HG02840 (cell line): ENCODE measurements around the gene CELF2.

Experiments
- ATAC-seq: cut with Tn5 transposase; IDR thresholded peaks from one replicate; pipeline ENCODE4 v1.9.1; 2021; ENCODE audit warnings: mild to moderate bottlenecking, moderate library complexity, moderate number of reproducible peaks; ENCODE audit not compliant: unreplicated experiment, low FRiP score

CELF2 gene

DNA sequence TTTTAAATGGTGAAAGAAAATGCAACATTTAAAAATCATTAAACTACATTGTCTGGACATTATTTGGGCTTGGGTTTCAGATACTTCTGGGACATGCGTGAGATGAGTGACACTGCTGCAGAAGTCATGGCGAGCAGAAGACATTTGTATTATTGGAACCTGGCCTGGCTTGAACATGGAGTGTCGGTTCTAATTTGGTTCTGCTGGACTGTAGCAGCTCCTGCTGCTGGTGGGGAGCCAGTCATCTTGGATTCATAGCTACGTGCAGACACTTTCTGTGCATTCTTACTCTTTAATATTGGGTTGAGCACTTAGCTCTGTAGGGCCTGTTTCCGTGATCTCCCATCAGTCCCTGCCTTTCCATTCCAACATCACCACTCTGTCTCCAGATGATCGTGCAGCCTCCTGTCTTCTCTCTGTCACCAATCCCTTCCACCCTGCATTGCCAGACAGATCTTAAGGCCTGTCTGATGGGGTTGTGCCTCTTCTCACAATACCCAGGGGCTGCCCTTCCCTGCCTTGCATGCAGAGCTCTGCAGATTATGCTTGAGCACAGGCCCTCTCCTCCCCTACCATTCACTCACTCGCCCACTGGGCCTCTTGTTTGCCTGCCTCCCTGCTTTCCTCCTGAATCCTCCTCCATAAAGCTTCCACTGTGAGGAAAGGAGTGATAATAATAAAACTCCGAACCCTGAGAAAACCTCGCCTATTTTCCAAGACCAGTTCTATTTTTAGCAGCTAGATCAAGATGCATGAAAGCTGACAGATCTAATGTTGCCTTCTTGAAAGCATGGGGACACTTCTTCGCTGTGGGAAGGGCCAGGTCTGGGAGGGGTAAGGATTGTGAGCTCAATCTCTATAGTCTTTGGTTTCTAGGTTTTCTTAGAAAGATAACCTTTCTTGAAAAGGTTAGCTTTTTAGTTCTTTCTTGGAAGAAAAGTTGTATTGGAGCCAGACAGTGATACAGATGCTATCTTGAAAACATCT lies 32.9 kb downstream of the CELF2 start:
- no peak for ATAC-seq

DNA sequence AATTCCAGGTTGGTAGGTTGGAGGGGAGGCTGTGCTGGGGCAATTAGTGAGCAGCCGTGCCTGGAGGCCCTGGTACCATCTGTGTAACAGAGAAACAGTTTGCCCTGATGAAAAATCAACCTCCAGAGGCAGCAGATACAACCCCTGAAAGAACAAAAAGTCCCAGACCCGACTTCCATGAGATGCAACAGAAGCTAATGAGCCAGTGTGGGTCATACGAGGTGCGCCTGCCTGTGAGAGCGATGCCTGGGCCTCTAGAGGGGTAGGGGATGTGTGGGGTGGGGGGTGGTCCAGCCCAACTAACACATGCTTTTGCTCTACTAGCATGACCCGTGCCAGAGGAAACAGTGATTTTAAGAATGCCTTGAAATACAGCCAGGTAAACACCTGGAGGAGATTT lies 39.3 kb downstream of the CELF2 start:
- no peak for ATAC-seq

DNA sequence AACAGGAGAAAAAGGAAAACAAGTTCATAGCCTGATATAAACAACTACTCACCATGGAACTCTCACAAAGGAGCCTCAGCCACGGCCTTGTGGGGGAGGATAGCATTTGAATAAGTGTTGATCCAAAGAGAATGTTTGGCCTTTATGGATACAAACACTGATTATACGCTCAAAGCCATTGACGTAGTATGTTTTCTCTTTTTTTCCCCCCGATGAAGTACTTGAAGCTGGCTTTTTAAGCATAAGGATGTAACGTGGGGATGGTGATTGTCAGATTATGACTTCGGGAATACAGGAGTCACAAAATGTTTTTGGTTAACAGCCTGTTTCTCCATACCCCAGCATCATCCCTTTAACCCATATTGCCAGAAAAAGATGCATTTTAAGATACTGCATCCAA lies 39.8 kb downstream of the CELF2 start:
- no peak for ATAC-seq

DNA sequence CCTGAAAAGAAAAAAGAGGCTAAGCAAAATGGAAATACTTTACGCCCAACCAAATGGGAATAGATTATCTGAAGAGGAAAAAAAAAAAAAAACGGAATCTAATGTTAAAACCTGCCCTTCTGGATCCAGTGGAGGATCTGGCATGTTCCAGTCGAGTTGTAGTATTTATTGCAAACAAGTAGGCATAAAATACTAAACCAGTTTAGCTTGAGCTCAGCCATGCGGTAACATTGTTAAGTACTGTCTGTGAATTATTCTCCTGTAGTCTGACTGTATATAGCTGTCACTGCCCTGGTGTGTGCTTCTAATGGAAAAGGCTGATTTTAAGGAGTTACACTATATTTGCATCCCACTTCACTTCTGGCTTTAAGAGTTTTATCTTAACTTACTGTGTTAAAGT lies 40.3 kb downstream of the CELF2 start:
- no peak for ATAC-seq

DNA sequence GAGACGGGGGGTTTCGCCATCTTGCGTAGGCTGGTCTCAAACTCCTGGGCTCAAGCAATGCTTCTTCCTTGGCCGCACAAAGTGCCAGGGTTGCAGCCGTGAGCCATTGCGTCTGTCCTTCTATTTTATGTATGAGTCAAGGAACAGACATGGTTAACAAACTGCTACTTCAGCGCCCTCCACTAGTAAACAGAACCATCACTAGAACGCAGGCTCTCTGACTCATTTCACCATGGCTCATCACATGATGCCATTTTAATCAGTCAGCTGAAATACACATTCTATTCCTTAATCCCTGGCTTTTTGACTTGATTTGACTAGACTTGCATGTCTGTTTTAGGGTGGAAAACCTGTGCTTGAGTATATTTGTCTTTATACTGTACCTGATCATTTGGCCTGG lies 41.3 kb downstream of the CELF2 start:
- no peak for ATAC-seq

DNA sequence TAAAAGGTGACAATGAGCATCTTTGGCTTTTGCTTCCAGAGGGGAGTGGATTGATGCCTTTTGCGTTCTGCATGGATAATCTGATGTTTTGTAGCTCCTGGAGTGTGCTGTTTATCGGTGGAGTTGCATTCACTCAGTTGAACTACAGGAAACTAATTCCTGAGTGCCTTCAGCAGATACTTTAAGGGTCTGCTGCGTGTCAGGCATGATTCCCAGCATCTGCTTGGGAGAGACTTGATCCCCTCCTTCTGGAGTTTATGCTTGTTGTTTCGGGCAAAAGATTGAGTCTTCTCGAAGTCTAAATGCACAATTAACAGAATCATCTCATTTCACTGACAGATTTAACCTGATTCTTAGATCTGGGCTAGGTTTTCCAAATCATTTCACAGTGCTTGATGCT lies 46.2 kb downstream of the CELF2 start:
- ATAC-seq = no peak

DNA sequence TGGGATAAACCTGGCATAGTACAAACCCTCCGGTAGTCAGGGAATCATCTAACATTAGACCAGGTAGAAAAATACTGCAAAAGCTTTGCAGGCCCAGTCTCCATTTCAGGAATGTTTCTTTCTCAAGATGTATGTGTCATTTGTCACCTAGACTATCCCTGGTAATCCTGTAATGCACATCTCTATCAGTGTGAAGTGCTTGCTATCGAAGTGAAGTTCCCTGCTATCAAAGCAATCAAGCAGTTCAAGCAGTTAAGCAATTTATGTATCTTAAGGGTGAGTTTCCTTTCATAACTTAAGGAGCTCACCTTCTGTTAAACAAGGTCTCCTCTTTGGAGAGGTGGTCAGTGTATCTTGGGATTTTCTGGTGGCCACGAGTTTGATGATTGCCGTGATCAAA lies 47.2 kb downstream of the CELF2 start:
- ATAC-seq = no peak

DNA sequence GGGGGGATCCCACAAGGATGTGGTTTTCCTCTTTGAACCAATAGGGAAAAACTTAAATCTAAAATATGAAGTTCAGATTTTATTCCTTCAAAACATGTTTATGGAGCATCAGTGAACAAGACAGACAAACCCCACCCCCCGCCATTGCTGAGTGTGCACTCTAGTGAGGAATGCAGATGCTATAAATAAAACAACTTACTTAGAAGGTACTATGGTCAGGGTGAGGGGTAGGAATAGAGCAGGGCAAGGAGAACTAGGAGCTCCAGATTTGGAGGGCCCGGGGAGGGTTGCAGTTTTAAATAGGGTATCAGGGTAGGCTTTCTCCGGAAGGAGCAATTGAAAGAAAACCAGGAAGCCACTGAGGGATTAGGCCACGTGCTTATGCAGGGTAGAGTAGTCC lies 47.9 kb downstream of the CELF2 start:
- ATAC-seq = no peak

DNA sequence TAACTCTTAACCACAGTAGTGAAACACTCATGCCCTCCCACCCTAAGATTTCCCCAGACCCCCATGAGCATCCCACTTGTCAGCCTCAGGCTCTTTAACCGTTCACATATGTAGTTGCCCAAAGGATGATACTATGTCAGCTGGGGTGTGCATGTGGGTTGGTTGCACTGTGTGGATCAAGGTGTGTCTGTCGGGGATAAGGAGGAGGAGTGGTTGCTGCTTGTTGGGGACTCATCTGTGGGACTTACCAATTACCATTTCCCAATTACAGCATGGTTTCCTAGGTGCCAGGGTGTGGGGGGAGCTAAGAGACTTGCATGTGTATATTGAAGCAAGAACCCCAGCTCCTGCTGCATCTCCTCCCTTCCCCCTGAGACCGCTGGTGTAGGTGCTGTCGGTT lies 48.8 kb downstream of the CELF2 start:
- no peak for ATAC-seq

DNA sequence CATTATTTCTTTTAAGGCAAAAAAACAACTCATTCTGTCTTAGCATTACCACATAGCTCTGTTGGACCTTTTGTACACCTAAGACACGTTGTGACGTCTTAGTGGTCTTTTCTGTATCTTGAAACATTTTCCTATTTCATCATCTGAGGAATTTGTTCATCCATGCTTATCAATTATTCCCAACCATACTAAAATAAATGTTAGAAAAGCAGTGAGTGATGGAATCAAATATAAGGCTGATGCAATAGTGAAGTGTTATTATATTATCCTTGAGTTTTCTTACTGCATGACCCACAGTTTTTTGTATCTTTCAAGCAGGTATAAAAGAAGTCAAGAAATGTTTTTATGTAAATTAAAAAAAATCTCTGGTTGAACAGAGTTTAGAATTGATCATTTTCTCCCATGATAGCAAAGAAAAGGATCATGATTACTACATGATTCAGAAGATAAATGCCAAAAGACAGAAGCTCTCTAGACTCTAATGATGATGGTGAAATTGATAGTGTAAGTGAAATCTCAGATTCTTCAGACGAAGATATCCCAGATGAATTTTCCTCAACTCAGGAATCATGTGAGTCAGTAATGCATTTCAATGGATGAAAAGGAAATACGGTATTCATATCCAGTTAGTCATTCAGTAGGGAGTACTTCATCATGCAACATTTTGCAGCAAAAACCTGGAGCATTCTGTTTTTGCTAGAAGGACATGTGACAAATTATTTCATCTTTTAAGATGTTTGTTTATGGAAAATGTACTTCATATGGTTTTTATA lies 51.4 kb downstream of the CELF2 start:
- no peak for ATAC-seq

DNA sequence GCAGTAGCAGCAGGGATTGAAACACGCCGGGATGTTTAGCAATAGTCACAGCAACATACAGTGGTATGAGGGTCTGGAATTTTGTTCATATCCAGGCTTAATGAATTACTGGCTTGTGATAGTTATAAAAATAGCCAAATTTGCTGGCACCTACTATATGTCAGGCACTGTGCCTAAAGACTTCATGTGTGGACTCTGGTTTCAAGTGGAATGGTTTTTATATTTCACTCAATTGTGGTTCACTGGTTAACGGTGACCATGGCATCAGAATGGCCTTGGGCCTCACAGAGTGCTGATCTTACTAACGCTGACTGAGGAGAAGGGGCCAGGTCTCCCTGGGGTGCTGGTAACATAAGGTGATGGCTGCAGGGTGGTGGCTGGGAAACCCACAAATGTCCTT lies 55.7 kb downstream of the CELF2 start:
- no peak for ATAC-seq

DNA sequence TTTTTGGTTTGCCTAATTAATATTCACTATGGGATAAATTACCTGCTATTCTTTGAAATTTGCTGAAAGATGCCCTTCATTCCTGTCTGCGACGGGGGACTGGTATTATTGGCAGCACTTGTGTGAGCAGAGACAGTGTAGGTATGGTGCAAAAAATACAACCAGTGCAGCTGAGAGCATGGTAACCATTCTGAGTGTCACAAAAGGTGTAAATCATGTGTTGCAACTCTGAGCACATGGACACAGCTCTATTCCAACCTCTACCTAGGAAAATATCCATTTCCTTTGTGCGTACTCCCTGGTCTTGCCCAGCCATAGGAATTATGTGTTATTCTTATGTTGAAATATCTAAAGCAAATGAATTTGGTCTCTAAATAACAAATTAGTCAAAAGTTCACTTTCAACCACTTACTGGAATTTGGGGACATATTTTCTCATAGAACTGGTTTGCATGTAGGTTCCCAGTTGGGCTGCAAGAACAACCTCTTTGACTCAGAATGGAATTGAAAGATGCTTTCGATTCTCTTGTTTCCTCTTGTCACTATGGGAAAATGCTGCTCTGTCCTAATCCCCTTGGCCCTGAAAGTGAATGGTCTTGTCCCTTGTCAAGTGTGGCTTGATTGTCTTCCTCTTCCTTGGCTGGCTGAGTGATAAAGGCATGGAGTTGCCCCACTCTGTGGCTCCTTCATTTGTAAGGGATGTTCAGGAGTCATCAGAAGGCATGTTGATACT lies 57.0 kb downstream of the CELF2 start:
- ATAC-seq = no peak

DNA sequence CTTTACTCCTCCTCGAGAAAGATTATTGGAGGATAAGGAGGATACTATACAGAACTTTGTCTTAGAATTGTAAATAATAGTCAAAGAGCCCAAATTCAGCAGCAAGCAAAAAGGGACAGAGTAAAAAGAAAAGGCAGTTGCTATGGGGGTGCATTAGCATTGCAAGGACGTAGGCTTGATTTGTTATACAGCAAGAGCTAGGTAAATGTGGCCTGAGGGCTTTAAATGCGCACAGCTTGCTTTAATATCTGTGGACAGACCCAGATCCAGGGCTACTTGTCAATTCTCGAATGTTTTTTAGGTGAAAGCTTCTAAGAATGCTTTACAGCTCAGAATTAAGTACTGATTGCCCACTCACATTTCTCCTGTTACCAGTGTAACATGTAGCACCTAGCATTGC lies 58.5 kb downstream of the CELF2 start:
- no peak for ATAC-seq

DNA sequence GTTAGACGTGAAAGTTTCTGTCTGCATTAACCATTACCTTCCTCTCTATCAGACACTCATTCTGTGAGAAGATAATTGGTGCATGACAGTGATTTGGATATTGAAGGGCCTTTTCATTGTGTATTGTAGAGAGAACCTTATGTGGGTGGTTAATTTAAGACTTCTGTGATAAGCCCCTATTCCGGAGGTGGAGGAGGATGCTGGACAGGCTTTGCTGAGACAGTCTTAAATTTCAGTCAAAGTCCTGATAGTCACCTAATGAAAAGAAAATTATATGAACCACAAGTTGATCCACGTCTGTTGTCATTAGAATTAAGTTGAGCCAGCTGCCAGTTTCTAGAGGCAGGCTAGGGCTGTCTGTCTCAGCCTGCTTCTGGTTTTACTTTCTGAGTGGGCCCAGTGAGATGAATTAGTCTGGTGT lies 62.9 kb downstream of the CELF2 start:
- ATAC-seq = no peak

DNA sequence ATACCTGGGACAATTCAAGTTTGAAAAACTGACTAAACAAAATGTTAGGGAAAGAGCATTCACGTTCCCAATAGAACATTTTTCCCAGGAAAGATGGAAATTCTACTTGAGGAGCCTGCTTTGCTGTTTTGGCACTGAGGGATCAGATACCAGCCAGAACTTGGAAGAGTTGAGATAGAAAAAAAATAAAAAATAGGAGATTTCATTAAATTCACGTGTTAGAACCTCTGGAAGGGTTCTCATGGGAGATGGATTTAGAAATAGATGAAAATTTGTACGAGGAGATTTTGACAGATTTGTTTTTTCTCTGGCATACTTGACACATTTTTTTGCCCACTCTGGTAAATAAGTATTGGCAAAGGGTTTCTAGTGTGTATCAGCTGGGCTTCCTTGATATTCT lies 63.7 kb downstream of the CELF2 start:
- no peak for ATAC-seq

DNA sequence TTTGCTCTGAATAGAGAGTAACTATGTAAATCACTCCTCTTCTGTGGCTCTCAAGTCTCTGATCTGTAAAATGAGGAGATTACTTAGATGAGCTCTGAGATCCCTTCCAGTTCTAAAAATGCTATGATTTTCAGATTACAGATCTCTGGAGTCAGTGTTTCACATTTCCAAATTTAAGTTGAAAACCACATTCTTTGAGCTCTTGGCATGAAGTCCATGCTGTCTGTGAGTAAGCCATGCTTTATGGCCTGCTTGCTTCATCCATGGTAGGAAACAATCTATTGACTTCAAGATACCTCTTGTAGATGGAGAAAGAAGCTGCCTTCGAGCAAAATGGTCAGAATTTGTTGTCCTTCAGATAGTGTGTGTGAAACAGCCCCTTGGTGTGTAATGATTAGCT lies 64.9 kb downstream of the CELF2 start:
- no peak for ATAC-seq

DNA sequence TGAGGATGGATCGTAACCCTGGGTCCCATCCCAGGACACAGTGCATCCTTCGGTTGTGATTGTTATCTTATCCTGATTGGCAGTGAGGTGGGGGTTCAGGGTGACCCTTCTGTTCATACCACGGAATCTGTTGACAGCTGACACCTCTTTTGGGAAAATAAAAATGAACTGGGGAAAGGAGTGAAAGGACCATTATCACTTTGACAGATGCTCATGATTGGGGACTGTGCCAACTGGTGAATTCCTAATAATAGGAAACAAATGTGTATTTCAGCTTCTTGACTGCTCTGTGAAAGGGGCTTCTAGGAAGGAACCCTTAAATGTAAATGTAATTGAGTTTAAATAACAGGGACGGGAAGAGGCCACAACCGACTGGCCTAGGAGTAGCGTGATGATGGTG lies 65.4 kb downstream of the CELF2 start:
- ATAC-seq = no peak

DNA sequence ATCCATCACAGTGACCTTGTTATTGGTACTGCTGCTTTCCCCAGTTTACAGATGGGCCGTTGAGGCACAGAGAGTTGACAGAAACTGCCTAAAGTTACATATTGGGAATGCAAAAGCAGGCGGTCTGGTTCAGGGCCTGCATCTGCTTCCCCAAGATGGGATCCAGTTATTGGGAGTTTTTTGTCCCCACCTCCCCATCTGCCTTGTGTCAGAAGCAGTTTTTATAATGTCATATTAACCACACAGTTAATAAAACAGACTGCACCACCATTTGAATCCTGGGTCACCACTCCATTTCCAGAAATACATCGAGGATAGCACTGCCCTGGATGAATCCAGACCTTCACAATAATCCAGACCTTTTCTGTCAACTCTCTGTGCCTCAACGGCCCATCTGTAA lies 67.9 kb downstream of the CELF2 start:
- no peak for ATAC-seq

DNA sequence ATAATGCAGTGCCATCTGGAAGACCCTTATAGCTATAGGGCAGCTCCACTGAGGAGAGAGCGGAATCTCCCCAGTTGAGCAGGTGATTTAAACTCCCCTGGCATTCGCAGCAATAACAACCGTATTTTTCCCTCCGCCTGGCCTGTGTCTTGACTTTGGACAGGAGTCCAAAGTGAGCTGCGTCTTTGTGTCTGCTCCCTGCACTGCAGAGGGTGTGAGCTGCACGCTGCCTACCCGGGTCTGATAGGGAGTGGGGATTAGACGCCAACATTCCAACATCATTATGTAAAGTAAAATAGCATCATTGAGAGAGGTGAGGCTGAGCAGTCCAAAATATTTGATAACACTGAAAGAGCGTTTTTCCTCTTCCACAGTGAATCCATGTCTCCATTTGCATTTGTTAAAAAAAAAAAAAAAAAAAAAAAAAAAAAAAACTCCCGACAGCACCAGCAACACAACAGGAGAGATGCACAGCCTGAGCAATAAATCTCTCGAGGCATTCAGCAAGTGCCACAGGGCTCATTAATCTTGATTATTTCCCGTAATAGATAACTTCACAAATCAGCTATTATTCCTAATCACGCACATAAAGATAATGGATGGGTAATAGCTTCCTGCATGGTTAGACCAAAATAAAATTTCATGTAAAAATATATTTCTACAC lies 68.6 kb downstream of the CELF2 start:
- no peak for ATAC-seq

DNA sequence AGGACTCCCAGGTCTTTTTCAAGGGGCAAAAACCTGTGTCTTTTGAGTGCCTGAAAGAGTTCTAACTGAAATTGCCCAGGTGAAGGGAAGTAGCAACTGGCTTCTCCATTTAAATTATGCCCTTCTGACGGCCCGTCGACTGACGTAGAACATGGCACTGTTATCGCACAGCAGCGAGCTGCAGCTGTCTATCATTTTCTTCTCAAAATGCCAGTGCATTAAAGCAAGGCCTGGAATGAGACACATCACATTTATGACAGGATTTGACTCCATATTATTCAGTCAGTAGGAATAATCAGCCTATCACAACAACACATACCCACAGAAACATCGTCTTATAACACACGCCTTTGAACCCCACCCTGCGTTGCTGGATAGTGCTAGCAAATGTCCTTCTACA lies 69.7 kb downstream of the CELF2 start:
- no peak for ATAC-seq

DNA sequence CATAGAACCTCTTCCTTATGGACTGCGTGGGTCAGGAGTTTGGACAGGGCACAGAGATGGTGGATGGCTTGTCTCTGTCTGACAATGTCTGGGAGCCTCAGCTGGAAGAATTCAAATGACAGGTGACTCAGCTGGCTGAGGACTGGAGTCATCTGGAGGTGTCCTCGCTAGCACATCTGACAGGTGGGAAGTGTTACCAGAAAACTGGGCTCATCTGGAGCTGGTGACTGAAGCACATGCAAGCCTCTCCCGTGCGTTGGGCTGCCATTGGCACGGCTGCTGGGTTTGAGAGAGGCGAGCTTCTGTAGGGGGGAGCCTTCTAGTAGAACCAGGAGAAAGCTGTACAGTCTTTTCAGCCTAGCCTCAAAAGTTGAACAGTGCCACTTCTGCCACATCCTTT lies 71.0 kb downstream of the CELF2 start:
- ATAC-seq = no peak
